ENCODE data around the gene EPHA8.
A peak's percentile ranks its signal among the peaks of the same experiment; 100 is the strongest.

Gene EPHA8

GRCh38 chr1:22597996-22598395, 34.7 kb downstream of the EPHA8 start:
- Histone ChIP-seq H3K36me3 (ENCODE audit: low read depth) (no peaks in the 10 kb centered on the region), H3K9me3 (ENCODE audit: severe bottlenecking) (no peaks in the 10 kb centered on the region), H3K4me1 (ENCODE audit: insufficient read depth, poor library complexity, severe bottlenecking) (no peaks in the 10 kb centered on the region), H3K4me3 (ENCODE audit: severe bottlenecking) (no peak overlapping the region), H3K27ac (ENCODE audit: poor library complexity, severe bottlenecking) (no peak overlapping the region), H3K27me3 (ENCODE audit: insufficient read depth, poor library complexity, severe bottlenecking) (peaks cover 17% of the 10 kb centered on the region)
- no peak for DNase-seq (ENCODE audit: low spot score)
- TF ChIP-seq CTCF (IDR thresholded peaks at IDR 0.05; ENCODE audit: poor library complexity, severe bottlenecking): no peak
- ATAC-seq (ENCODE audit: low read depth): no peak

GRCh38 chr1:22598736-22599135, 35.4 kb downstream of the EPHA8 start:
- no peak for ATAC-seq (ENCODE audit: low read depth)
- Histone ChIP-seq H3K9me3 (ENCODE audit: severe bottlenecking) (no peaks in the 10 kb centered on the region), H3K27me3 (ENCODE audit: insufficient read depth, poor library complexity, severe bottlenecking) (peaks cover 10% of the 10 kb centered on the region), H3K4me1 (ENCODE audit: insufficient read depth, poor library complexity, severe bottlenecking) (no peaks in the 10 kb centered on the region), H3K36me3 (ENCODE audit: low read depth) (no peaks in the 10 kb centered on the region), H3K27ac (ENCODE audit: poor library complexity, severe bottlenecking) (no peak overlapping the region), H3K4me3 (ENCODE audit: severe bottlenecking) (no peak overlapping the region)
- TF ChIP-seq CTCF (IDR thresholded peaks at IDR 0.05; ENCODE audit: poor library complexity, severe bottlenecking): no peak
- DNase-seq (ENCODE audit: low spot score): no peak

- DNase-seq (ENCODE audit: low spot score) (no peak), ATAC-seq (ENCODE audit: low read depth) (peak; percentile 91)
- peaks cover 12% of the 10 kb centered on the region for H3K27me3 ChIP-seq (ENCODE audit: insufficient read depth, poor library complexity, severe bottlenecking)
- no peaks in the 10 kb centered on the region for H3K4me1 ChIP-seq (ENCODE audit: insufficient read depth, poor library complexity, severe bottlenecking)
- no peaks in the 10 kb centered on the region for H3K9me3 ChIP-seq (ENCODE audit: severe bottlenecking)
- TF ChIP-seq CTCF (IDR thresholded peaks at IDR 0.05; ENCODE audit: poor library complexity, severe bottlenecking): no peak
- no peaks in the 10 kb centered on the region for H3K36me3 ChIP-seq (ENCODE audit: low read depth)
- no peak overlapping the region for H3K27ac ChIP-seq (ENCODE audit: poor library complexity, severe bottlenecking)
- H3K4me3 ChIP-seq (ENCODE audit: severe bottlenecking): no peak overlapping the region
These were observed 37.0 kb downstream of the EPHA8 start for GRCh38 chr1:22600071-22600816.

GRCh38 chr1:22600817-22601605, 37.7 kb downstream of the EPHA8 start:
- ATAC-seq (ENCODE audit: low read depth): no peak
- no peaks in the 10 kb centered on the region for H3K9me3 ChIP-seq (ENCODE audit: severe bottlenecking)
- no peak overlapping the region for H3K4me3 ChIP-seq (ENCODE audit: severe bottlenecking)
- no peaks in the 10 kb centered on the region for H3K4me1 ChIP-seq (ENCODE audit: insufficient read depth, poor library complexity, severe bottlenecking)
- DNase-seq (ENCODE audit: low spot score): no peak
- TF ChIP-seq CTCF (IDR thresholded peaks at IDR 0.05; ENCODE audit: poor library complexity, severe bottlenecking): no peak
- H3K27me3 ChIP-seq (ENCODE audit: insufficient read depth, poor library complexity, severe bottlenecking): peaks cover 12% of the 10 kb centered on the region
- H3K27ac ChIP-seq (ENCODE audit: poor library complexity, severe bottlenecking): no peak overlapping the region
- H3K36me3 ChIP-seq (ENCODE audit: low read depth): no peaks in the 10 kb centered on the region
